Stimulated activated CD4-positive, alpha-beta T cell treated with anti-CD3 and anti-CD28 coated beads, Interleukin-4, amount 100 ng/mL, for 24 hours (primary cell): ENCODE results near the gene ABCA7.

Experiments used
- DNase-seq: peaks from one replicate; pipeline ENCODE4 v3.0.0-alpha.2; 2020

The ABCA7 gene

GRCh38 chr19:1061987-1062386, 22.1 kb downstream of the ABCA7 start:
- no peak for DNase-seq

DNA sequence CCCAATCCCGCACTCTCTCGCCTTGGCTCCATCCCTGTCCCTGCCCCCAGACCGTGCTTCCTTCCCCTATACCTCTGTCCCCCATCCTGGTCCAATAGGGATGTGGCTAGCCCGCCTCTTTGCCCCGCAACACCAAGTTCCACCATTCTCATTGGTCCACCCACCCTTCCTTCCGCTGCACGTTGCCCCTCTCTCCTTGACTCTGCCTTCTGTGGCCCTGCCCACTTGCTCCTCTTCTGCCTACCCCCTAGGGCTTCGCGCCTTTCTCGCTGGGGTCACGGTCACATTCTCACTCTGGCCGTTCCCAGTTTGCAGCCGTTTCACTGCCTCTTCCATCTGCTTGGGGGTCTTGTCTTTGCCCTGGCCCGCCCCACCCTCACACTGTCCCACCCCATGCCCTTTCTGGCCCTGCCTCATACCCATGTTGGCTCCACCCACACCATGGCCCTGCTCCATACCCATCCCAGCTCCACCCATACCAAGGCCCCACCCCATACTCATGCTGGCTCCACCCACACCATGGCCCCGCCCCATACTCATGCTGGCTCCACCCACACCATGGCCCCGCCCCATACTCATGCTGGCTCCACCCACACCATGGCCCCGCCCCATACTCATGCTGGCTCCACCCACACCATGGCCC, 22.6 kb downstream of the ABCA7 start:
- DNase-seq: peak; percentile 44

GRCh38 chr19:1063030-1063908, 23.4 kb downstream of the ABCA7 start:
- DNase-seq: peak; percentile 56

GRCh38 chr19:1063909-1064660, 24.2 kb downstream of the ABCA7 start:
- DNase-seq: no peak

GRCh38 chr19:1064661-1065605, 25.0 kb downstream of the ABCA7 start:
- peak; percentile 75 for DNase-seq

DNA sequence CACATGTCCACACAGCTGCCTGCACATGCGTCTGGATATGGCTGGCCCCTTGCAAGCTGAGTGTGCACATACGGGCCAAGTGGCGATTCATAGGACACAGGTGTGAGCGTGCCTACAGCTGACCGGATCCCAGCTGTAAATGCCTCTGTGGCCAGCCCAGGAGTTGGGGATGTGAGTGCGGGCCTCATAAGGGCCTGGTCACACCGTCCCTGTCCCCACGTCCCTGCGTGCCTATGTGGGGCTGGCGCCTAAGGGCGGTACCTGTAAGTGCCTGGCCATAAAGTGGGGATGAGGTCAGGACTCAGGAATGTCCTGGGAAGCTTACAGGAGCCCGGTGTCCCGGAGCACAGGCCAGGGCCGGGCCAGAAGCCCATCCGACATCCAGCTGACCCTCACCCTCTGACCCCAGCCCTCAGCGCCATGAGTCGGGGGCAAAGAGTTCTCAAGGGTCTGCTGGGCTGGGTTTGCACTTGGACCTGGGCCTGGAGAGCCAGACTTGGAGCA, 25.8 kb downstream of the ABCA7 start:
- no peak for DNase-seq

DNA sequence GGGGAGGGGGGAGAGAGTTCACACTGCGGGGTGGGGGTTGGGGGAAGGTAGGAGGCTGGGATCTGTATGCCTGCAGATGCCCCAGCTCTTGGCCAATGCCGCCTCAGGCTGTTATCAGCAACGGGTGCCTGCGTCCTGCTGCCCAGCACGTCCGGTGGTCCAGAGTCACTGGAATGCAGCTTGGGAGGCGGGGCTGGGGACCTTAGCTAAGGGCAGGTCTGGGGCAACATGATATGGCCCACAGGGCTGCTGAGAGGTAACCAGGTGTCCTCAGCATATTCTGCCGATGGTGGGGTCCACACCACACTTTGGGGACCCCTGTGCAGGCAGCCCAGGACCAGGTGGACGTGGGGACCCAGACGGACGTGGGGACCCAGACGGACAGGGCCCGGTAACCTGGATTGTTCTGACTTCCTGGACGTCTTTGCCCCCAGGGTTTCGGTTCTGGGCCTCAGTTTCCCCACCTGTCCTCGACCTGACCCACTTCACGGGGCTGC, 26.4 kb downstream of the ABCA7 start:
- DNase-seq: no peak

GRCh38 chr19:1066748-1067340, 26.9 kb downstream of the ABCA7 start, which contains the start of gene ARHGAP45:
Gene ARHGAP45, plus strand, starts transcription at chr19:1067167. Its CDS starts 239 bp downstream, at chr19:1067406.
- DNase-seq: peak; percentile 77

GRCh38 chr19:1067341-1067957, 27.5 kb downstream of the ABCA7 start:
- DNase-seq: peak; percentile 68

DNA sequence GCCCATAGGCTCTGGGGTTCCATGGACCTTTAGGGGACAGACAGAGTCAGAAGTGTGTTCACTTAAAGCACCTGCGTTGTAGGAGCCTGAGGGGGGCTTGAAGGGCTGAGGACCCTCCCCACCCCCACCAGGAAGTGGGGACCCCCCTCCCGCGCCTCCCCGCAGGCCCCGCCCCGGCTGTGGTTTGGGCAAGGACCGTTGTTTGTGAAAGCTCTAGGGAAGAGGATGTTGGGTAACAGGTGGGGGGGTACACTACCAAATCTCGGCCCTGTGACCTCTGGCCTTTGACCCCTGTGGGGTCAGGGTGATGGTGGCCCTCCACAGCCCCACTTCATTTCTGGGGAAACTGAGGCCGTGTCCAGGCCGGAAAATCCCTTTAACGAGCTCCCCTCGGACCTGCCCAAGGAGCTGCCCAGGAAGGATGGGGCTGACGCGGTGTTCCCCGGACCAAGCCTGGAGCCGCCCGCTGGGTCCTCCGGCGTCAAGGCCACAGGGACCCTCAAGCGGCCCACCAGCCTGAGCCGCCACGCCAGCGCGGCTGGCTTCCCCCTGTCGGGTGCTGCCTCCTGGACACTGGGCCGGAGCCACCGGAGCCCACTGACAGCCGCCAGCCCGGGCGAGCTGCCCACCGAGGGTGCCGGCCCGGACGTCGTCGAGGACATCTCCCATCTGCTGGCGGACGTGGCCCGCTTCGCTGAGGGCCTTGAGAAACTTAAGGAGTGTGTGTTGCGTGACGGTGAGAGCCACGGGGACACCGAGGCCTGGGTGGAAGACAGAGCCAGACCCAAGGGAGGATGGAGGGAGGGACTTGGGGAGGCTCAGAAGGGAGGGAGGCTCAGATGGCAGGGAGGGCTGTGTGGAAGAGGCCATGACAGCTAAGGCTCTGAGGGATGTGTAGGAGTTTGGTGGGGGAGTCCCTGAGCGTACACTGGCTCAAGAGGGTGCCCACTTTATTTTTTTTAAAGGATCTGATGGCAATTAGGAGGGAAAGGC, 28.4 kb downstream of the ABCA7 start:
- DNase-seq: peak; percentile 55

- peak; percentile 60 for DNase-seq
These were observed 29.3 kb downstream of the ABCA7 start for GRCh38 chr19:1069009-1069779.

DNA sequence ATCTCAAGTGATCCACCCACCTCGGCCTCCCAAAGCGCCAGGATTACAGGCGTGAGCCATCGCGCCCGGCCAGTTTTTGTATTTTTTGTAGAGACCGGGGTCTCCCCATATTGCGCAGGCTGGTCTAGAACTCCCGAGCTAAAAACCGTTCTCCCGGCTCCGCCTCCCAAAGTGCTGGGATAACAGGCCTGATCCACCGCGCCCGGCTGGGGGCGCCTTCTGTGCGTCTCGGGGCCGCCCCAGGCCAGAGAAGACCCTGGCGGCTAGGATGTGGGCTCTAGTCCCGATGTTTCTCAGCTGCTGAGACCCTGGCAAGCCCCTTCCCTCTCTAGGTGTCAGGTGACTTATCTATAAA, 30.6 kb downstream of the ABCA7 start:
- DNase-seq: no peak

DNA sequence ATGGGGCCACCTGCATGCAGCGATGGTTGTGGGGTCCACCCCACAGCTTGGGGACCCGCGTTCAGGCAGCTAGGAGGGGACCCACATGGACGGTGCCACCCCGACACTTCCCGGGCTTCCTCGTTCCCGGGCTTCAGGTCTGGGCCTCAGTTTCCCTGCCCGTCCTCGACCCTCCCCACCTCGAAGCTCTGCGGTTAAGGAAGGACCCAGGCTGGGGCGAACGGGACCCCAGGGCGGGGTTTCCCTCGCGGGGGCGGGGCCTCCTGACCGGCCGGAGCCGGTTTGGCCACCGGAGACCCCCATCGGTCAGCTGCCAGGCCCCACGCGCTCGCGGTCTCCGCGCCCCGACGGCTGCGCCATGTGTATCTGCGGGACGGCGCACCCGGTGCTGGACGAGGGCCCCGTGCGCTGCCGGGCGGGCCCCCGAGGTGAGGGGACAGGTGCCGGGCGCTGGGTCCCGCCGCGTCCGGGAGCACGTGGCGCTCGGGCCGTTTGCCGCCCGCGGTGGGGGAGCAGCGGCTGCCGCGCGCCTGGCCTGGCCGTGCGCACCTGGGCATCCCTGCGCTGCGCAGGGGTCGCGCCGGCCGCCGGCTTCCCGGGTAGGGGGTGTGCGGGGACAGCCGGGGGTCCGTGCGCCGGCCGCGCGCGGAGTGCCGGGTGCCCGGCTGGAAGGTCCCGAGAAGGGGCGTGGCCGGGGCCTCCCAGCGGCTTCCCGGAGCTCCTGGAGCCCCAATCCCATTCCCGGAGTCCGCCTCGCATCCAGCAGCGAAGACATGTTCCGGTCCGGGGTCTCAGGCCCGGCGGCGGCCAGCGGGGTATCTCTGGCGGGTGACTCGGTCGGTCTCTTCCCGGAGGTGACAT, 31.3 kb downstream of the ABCA7 start:
- no peak for DNase-seq

DNA sequence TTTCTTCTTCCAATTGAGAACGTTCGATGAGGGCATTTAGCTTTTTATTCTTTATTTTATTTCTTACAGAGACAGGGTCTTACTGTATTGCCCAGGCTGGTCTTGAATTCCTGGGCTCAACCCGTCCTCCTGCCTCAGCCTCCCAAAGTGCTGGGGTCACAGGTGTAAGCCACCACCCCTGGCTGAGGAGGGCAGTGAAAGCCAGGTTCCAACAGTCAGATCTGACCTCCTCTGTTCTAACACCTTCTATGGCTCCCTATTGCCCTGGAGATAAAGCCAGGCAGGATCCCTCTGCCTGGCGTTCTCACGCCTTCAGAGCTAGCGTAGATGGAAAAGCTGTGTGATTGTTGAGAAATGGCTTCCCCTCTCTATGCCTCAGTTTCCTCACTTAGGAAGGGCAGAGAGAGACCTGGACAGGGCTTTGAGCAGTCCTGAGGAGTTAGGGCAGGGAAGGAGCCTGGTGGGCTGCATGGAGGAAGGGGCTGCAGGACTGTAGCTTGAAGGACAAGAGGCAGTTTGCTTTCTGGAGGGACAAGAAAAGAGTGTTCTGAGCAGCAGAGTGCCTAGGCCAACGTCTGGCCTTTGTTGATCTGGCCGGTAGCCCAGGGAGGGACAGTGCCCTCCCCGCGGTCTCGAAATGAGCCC, 32.6 kb downstream of the ABCA7 start:
- no peak for DNase-seq

DNA sequence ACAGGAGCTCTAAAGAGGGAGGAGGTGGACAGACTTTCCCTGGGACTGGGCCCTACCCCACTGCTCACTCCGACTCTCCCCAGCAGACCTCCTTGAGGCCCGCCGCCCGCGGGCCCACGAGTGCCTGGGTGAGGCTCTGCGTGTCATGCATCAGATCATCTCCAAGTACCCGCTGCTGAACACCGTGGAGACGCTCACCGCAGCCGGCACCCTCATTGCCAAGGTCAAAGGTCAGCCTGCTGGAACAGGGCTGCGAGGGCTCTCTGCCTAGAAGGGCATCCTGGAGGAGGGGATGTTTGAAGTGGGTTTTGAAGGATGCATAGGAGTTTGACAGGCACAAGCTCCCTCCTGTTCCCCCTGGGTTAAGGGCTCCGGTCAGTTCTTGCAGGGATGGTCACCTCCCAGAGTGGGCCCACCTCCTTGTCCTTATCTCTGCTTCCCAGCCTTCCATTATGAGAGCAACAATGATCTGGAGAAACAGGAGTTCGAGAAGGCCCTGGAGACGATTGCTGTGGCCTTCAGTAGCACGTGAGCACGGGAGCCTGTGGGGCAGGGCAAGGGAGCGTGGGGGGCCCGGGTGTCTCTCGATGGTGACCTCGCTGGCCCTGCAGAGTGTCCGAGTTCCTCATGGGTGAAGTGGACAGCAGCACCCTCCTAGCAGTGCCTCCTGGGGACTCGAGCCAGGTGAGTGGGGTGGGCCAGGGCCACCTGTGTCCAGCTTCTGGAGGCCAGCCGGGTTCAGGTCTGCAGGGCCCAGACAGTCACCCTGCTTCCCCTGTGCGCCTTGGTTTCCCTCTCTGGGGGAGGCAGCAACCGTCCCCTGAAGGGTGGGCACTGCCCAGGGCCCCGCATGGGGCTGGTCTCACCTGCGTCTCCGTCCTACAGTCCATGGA, 33.4 kb downstream of the ABCA7 start:
- no peak for DNase-seq

GRCh38 chr19:1073956-1074517, 34.1 kb downstream of the ABCA7 start:
- no peak for DNase-seq
